HepG2 (cell line): ENCODE data around the gene PPFIA3. TPM values are rescaled to one million over a fixed set of nuclear protein-coding genes. Genes with fewer than 3 reads are reported as not detected.

ENCODE experiments used
- ATAC-seq: fragments of 200-7000 bp; cut with Tn5 transposase; 3 replicates; pipeline ENCODE4 v1.9.1; 2020; ENCODE audit warnings: mild to moderate bottlenecking, moderate library complexity
- BruUV-seq: library from RNA; stranded (reverse); fragments of 400-500 nt; replicated peaks from 2 replicates; lab custom pipeline; 2021; lab: Mats Ljungman, UMichigan
- CTCF ChIA-PET: fragments of 300-600 bp; formaldehyde crosslinking; extraction: SDS; loops from one replicate; lab custom pipeline; 2021; ENCODE audit warnings: low total read pairs, inconsistent platforms, low intra/inter-chr PET ratio; lab: Yijun Ruan, JAX
- POLR2A ChIA-PET: fragments of 350-600 bp; sonication (Branson Sonifier 250); formaldehyde crosslinking; loops from one replicate; lab custom pipeline; 2020; ENCODE audit warnings: antibody characterized with exemption, inconsistent platforms; lab: Yijun Ruan, JAX
- DNase-seq: peaks from one replicate; pipeline ENCODE4 v3.0.0-alpha.2; 2015; ENCODE audit warnings: low spot score
- FAIRE-seq: peaks from 3 replicates; lab custom pipeline; 2011; peaks lifted over from hg19 to GRCh38; lab: Jason Lieb, UNC
- H2AFZ ChIP-seq: one replicate; pipeline ENCODE4 v1.6.1; 2011; ENCODE audit warnings: low read length, inconsistent platforms
- H3K27ac ChIP-seq: fragments of 300-600 bp; 3 replicates; pipeline ENCODE4 v1.8.0; 2011; ENCODE audit warnings: mixed run types, mild to moderate bottlenecking, mixed read lengths, low read length, inconsistent platforms; ENCODE audit not compliant: insufficient read depth; ENCODE audit errors: extremely low read length
- H3K27me3 ChIP-seq, 2 experiments: fragments of 200-600 bp in 1 of 2; 2 replicates in 1 of 2; 3 replicates in 1 of 2; pipeline versions ENCODE4 v1.6.0 to v1.8.0; 2011; ENCODE audit warnings: low read length in 2 of 2, mild to moderate bottlenecking in 2 of 2, moderate library complexity in 2 of 2, inconsistent platforms in 1 of 2; ENCODE audit not compliant: insufficient read depth in 2 of 2, control insufficient read depth in 1 of 2
- H3K36me3 ChIP-seq, 2 experiments: fragments of 200-600 bp in 1 of 2; replicated peaks in 1 of 2; 2 replicates in 1 of 2; 3 replicates in 1 of 2; pipeline versions ENCODE4 v1.5.1 to v1.8.0; 2011; ENCODE audit warnings: low read length in 2 of 2, inconsistent platforms in 1 of 2; ENCODE audit not compliant: insufficient read depth in 2 of 2, control insufficient read depth in 1 of 2
- H3K4me1 ChIP-seq: 2 replicates; pipeline ENCODE4 v1.5.1; 2012; ENCODE audit warnings: low read length, inconsistent platforms; ENCODE audit not compliant: insufficient read depth
- H3K4me2 ChIP-seq: 2 replicates; pipeline ENCODE4 v1.6.0; 2011; ENCODE audit warnings: low read depth, low read length, inconsistent platforms
- H3K4me3 ChIP-seq, 3 experiments: fragments of 200-600 bp in 1 of 3; sonication (generic), shearing (Covaris generic) in 1 of 3; replicated peaks in 1 of 3; 2 replicates each; pipeline ENCODE4 v1.5.1; 2011 to 2016; ENCODE audit warnings: low read length in 3 of 3, inconsistent platforms in 2 of 3, low read depth in 2 of 3, mild to moderate bottlenecking in 2 of 3, control low read depth in 1 of 3, mixed read lengths in 1 of 3; ENCODE audit not compliant: insufficient read depth in 1 of 3
- H3K79me2 ChIP-seq: one replicate; pipeline ENCODE4 v1.6.1; 2011; ENCODE audit warnings: low read length, inconsistent platforms; ENCODE audit not compliant: insufficient read depth
- H3K9ac ChIP-seq: 2 replicates; pipeline ENCODE4 v1.6.0; 2011; ENCODE audit warnings: mild to moderate bottlenecking, low read depth, low read length, inconsistent platforms; ENCODE audit not compliant: insufficient read depth
- H3K9me3 ChIP-seq: 2 replicates; pipeline ENCODE4 v1.5.1; 2012; ENCODE audit warnings: mild to moderate bottlenecking, low read length
- H4K20me1 ChIP-seq: 2 replicates; pipeline ENCODE4 v1.6.0; 2011; ENCODE audit warnings: inconsistent platforms, mild to moderate bottlenecking, low read length, moderate library complexity; ENCODE audit not compliant: insufficient read depth
- AKAP8 ChIP-seq: sonication (generic); formaldehyde crosslinking; IDR thresholded peaks from 2 replicates; pipeline ENCODE4 v1.5.1; 2020; ENCODE audit warnings: mild to moderate bottlenecking, missing genetic modification reagents
- ARID3A ChIP-seq: IDR thresholded peaks from 2 replicates; pipeline ENCODE4 v1.6.1; 2012; ENCODE audit warnings: low read depth, low read length, improper control_type of control experiment
- ARNT2 ChIP-seq: sonication (generic); formaldehyde crosslinking; IDR thresholded peaks from 2 replicates; pipeline ENCODE4 v1.8.0; 2022; ENCODE audit warnings: mild to moderate bottlenecking, low read depth, missing genetic modification reagents, moderate library complexity
- BRCA1 ChIP-seq: sonication (generic); formaldehyde crosslinking; IDR thresholded peaks from 2 replicates; pipeline ENCODE4 v1.4.0; 2020; ENCODE audit warnings: missing genetic modification reagents
- GPBP1L1 ChIP-seq: sonication (generic); formaldehyde crosslinking; IDR thresholded peaks from 2 replicates; pipeline ENCODE4 v1.5.0; 2020; ENCODE audit warnings: mild to moderate bottlenecking, missing genetic modification reagents
- HOXA5 ChIP-seq: sonication (generic); formaldehyde crosslinking; IDR thresholded peaks from 2 replicates; pipeline ENCODE4 v1.4.0; 2020; ENCODE audit warnings: missing genetic modification reagents
- TCF7L2 ChIP-seq: IDR thresholded peaks from 2 replicates; pipeline ENCODE4 v1.6.1; 2011; ENCODE audit warnings: mild to moderate bottlenecking, low read depth, low read length, moderate library complexity
- TIGD3 ChIP-seq: sonication (generic); formaldehyde crosslinking; IDR thresholded peaks from 2 replicates; pipeline ENCODE4 v1.5.1; 2020; ENCODE audit warnings: mild to moderate bottlenecking, missing genetic modification reagents, borderline replicate concordance
- ZGPAT ChIP-seq: IDR thresholded peaks from 2 replicates; pipeline ENCODE4 v1.6.1; 2016; ENCODE audit warnings: mild to moderate bottlenecking
- ZKSCAN8 ChIP-seq: IDR thresholded peaks from 2 replicates; pipeline ENCODE4 v1.6.1; 2016; ENCODE audit warnings: borderline replicate concordance, missing genetic modification reagents, missing compliant biosample characterization
- ZNF160 ChIP-seq: sonication (generic); formaldehyde crosslinking; IDR thresholded peaks from 2 replicates; pipeline ENCODE4 v1.8.0; 2022; ENCODE audit warnings: mild to moderate bottlenecking, inconsistent platforms, missing genetic modification reagents
- whole genome bisulfite sequencing: methylation state at CpG from one replicate; pipeline ENCODE4 v1.1.6; 2017; ENCODE audit warnings: low lambda C conversion rate; 5-methylcytosine and 5-hydroxymethylcytosine counted together
- in situ Hi-C: cut with HindIII; loops from 2 replicates; pipeline ENCODE4 v1.10.0; 2017; ENCODE audit warnings: low pct_unique_long_range_greater_than_20kb; ENCODE audit not compliant: extremely low pct_ligation_motif_present
- intact Hi-C: fragments of 100-400 bp; cut with micrococcal nuclease; formaldehyde crosslinking; loops from one replicate; pipeline ENCODE4 v1.10.0; 2022; ENCODE audit not compliant: unreplicated experiment
- polyA plus RNA-seq, 8 experiments: library from polyadenylated mRNA; depleted of rRNA in 3 of 8; stranded (reverse) in 7 of 8; unstranded in 1 of 8; fragments of >200 nt; fragmentation: Illumina TruSeq in 4 of 8; extraction: Trizol in 4 of 8; gene quantifications; 2 replicates each; pipeline versions ENCODE4 v1.2.1 to v1.2.3, GENCODE V29; 2011 to 2016; ENCODE audit warnings: low read depth in 4 of 8, missing spikeins in 1 of 8, mixed read lengths in 1 of 8; ENCODE audit not compliant: insufficient read depth in 1 of 8
- total RNA-seq, 5 experiments: library from RNA; depleted of rRNA; stranded (reverse); fragments of >200 nt; fragmentation: Illumina TruSeq; extraction: Trizol; gene quantifications; 2 replicates each; pipeline ENCODE4 v1.2.3, GENCODE V29; 2016; ENCODE audit warnings: low read depth in 1 of 5

Gene PPFIA3
- total and polyA plus RNA-seq, 2 of the 13 experiments (the other 11 are each of a cell fraction or from before 2014, with no cell fraction given) = 6.7 to 8.6 TPM

- no peak overlapping the region for H3K9ac ChIP-seq
- FAIRE-seq (no peak), ATAC-seq (no peak), DNase-seq (no peak)
- ChIA-PET POLR2A (no interaction called here), CTCF (no interaction called here)
- WGBS = 100% methylated on average over 5 of the region's 10 CpGs
- no peaks in the 10 kb centered on the region for H3K4me1 ChIP-seq
- in situ Hi-C loops (no loop called here), intact Hi-C loops (no loop called here)
- peaks cover 3 to 5% of the 10 kb centered on the region in 2 experiments; a peak in 2 of 5 replicates for H3K36me3 ChIP-seq
- H4K20me1 ChIP-seq = no peaks in the 10 kb centered on the region
- no TSS peak for BruUV-seq
- H3K9me3 ChIP-seq = no peaks in the 10 kb centered on the region
- TF ChIP-seq TIGD3 (CRISPR knock-in tag) (no peak), HOXA5 (CRISPR knock-in tag) (no peak)
- H3K27me3 ChIP-seq = no peaks in the 10 kb centered on the region
- no peak overlapping the region for H3K4me3 ChIP-seq
- H3K27ac ChIP-seq = no peak overlapping the region
- H3K4me2 ChIP-seq = no peak overlapping the region
- H3K79me2 ChIP-seq = no peaks in the 10 kb centered on the region
- H2AFZ ChIP-seq = no peak overlapping the region
Measured at GRCh38 chr19:49136771-49137171, 17.4 kb downstream of the PPFIA3 start.

GRCh38 chr19:49140951-49141350, 21.6 kb downstream of the PPFIA3 start:
- ATAC-seq = no peak
- Histone ChIP-seq H3K4me1 (peaks cover 9% of the 10 kb centered on the region), H3K27me3 (no peaks in the 10 kb centered on the region), H2AFZ (no peak overlapping the region), H3K79me2 (no peaks in the 10 kb centered on the region), H3K36me3 (no peaks in the 10 kb centered on the region), H3K27ac (no peak overlapping the region), H3K9me3 (no peaks in the 10 kb centered on the region), H3K9ac (no peak overlapping the region), H3K4me2 (no peak overlapping the region), H4K20me1 (no peaks in the 10 kb centered on the region), H3K4me3 (no peak overlapping the region)
- BruUV-seq = no TSS peak
- in situ Hi-C loops = no loop called here
- POLR2A ChIA-PET = no interaction called here
- FAIRE-seq = no peak
- CTCF ChIA-PET = no interaction called here
- 90% methylated on average over 5 of the region's 7 CpGs for WGBS
- no peak for DNase-seq
- intact Hi-C loops = no loop called here
- TF ChIP-seq AKAP8 (no peak), ZKSCAN8 (CRISPR knock-in tag) (no peak), ARID3A (no peak), ARNT2 (no peak), TCF7L2 (no peak), GPBP1L1 (CRISPR knock-in tag) (no peak), BRCA1 (no peak), ZNF160 (CRISPR knock-in tag) (no peak), ZGPAT (CRISPR knock-in tag) (no peak)
